Hematopoietic multipotent progenitor cell treated with erythropoietin and hydrocortisone succinate and interleukin-3 and kit ligand, for 8 days (in vitro differentiated cells): ENCODE measurements around the gene SLC16A2.

Source experiments
- DNase-seq: peaks from one replicate; pipeline ENCODE4 v3.0.0-alpha.2; 2015

SLC16A2 gene

GRCh38 chrX:74421036-74421739 lies at the start of gene SLC16A2:
TSS of gene SLC16A2 (plus strand) at chrX:74421493. CDS start at chrX:74421638, 145 bp downstream.
- no peak for DNase-seq

GRCh38 chrX:74372272-74372671 lies 49.0 kb upstream of the SLC16A2 start:
- DNase-seq = no peak

DNA sequence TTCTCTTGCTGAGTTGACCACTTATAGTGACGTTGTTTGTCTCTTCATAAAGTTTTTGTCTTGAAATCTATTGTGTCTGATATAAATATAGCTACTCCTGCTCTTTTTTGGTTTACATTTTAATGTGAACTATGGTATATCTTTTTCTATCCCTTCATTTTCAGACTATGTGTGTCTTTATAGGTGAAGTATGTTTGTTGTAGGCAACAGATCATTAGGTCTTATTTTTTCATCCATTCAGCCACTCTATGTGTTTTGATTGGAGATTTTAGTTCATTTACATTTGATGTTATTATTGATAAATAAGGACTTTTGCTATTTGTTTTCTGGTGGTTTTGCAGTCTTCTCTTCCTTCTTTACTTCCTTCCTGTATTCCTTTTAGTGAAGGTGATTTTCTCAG lies 44.0 kb upstream of the SLC16A2 start:
- no peak for DNase-seq

DNA sequence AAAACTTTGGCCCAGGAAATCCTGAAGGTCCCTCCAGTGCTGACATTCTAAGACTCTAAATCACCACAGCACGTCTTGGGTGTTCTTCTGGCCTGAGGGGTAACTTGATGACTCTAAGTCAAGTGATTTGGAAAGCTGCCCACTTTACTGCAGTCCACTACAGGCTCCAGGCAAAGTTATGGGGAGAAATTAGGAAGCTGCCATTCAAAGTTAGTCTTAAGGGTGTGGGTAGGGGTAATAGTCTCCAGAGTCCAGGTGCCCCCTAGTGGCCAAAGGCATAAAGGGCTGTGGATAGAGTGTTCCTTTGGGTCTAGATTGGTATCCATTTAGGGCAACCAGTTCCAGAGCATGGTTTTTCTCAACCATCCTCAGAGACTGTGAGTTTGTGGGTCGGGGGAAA lies 38.7 kb upstream of the SLC16A2 start:
- peak; percentile 76 for DNase-seq

DNA sequence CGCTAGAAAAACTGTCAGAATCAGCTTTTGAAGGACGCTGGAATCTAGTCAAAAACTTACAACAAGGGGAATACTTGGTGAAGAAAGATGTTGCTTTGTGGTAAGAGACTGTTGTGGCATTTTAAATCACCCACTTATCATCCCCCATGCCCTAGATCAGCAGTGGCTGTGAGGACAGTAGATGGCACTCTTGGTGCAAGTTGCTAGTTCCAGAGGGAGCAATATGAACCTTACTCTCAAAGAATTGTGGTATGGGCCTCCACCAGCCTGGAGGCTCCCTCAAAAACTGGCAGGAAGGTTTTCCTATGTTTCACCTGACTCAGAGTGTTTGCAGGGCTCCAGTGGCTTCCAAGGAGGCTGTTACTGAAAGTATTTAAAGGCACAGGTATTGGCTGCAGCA lies 37.7 kb upstream of the SLC16A2 start:
- peak; percentile 35 for DNase-seq

DNA sequence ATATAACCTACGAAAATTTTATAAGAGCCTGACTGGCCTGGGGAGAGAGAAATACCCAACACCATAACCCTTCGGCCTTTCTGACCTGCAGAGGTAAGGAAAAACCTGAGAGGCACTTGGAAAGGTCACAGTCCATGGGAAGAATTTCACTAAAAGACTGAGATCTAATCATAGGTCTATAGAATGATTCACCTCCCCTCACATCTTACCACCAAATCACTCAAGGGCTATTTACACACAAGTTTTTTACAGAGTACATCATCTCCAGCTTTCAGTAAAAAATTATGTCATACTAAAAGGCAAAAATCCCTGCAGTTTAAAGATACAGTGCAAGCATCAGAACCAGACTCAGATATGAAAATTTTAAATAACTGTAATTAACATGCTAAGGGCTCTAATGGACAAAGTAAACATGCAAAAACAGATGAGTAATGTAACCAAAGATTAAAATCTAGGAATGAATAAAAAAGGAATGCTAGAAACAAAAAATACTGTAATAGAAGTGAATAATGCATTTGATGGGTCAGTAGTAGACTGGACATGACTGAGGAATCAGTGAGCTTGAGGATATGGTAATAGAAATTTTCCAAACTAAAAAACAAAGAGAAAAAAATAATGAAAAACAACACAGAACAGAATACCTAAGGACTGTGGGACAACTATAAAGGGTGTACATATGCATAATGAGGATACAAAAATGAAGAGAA lies 32.1 kb upstream of the SLC16A2 start:
- DNase-seq = no peak

GRCh38 chrX:74395556-74395955 lies 25.7 kb upstream of the SLC16A2 start:
- DNase-seq = no peak

DNA sequence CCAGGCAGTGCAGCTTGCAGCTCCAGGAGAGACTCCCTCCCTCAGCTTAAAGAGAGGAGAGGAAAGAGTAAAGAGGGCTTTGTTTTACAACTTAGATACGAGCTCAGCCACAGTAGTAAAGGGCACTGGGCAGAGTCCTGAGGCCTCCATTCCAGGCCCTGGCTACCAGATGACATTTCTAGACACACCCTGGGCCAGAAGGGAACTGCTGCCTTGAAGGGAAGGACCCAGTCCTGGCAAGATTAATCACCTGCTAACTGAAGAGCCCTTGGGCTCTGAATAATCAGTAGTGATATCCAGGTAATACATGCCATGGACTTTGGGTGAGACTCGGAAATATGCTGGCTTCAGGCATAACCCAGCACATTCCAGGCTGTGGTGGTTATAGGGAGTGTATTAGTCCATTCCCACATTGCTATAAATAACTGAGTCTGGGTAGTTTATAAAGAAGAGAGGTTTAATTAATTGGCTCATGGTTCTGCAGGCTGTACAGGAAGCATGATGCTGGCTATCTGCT lies 15.3 kb upstream of the SLC16A2 start:
- no peak for DNase-seq

- no peak for DNase-seq
Observed at GRCh38 chrX:74408304-74408703, 13.0 kb upstream of the SLC16A2 start.

DNA sequence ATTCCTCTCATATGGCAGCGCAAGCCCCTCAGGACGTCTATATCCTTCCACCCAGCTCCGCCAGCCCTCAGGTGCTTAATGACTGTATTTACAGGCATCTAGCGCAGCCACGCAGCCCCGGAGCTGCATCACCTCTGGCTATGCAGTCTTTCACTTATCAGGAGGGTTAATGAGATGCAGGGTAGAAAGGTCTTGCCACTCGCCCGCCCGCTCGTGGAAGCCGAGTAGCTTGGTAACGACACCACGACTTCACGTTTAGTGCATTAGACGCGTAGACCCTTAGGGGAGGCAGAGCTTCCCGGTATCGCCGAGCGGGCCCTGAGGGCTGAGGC lies 1.5 kb upstream of the SLC16A2 start:
- no peak for DNase-seq

DNA sequence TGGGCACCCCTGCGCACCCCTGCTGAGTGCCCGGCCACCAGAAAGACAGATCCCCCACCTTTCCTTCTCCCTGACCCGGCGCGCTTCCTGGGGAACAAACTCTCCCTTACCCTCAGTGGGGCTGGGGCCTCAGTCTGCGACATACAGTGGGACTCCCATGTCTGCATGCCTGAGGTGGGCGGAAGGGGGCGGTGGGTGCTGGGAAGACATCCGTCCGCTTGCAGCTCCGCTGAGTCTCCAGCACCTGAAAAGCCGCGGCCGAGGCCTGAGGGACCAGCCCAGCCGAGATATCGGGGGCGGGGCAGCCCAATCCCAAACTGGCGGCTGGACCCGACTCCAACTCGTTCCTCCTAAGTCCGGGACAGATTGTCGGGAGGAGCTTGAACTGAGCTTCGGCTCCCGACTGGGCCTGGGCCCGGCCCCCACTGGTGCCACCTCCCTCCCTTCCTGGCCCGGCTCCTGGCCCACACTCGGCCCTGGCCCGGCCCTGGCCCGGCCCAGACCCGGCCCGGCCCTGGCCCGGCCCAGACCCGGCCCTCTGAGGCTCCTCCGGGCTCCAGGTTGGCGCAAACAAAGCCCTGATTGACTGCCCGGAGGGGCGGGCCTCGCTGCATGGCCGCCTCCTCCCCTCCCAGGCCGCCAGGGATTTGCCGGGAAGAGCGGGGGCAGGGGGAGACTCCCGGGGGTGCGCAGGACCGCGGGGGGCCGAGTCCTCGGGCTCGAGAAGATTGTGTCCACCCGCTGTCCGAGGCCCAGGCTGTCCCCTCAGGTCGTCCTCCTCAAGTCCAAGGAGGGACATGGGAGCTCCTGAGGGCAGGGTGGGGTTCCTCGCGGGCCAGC lies 877 bp upstream of the SLC16A2 start:
- no peak for DNase-seq

DNA sequence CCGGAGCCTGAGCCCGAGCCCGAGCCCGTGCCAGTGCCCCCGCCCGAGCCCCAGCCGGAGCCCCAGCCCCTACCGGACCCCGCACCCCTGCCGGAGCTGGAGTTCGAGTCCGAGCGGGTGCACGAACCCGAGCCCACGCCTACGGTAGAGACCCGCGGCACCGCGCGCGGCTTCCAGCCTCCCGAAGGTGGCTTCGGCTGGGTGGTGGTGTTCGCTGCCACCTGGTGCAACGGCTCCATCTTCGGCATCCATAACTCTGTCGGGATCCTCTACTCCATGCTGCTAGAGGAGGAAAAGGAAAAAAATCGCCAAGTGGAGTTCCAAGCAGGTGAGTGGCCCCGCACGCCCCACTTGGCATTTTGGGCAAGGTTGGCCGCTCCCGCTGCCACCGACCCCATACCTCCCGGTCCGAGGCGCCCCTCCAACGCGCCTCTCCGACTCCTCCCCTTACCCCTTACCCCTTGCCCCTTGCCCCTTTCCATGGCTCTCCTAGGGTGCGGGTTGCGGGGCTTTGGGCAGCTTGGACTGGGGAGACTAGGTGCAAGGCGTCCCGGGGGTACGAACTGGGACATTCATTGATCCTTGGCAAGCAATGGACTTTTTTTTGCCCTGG lies 553 bp downstream of the SLC16A2 start:
- DNase-seq = no peak

DNA sequence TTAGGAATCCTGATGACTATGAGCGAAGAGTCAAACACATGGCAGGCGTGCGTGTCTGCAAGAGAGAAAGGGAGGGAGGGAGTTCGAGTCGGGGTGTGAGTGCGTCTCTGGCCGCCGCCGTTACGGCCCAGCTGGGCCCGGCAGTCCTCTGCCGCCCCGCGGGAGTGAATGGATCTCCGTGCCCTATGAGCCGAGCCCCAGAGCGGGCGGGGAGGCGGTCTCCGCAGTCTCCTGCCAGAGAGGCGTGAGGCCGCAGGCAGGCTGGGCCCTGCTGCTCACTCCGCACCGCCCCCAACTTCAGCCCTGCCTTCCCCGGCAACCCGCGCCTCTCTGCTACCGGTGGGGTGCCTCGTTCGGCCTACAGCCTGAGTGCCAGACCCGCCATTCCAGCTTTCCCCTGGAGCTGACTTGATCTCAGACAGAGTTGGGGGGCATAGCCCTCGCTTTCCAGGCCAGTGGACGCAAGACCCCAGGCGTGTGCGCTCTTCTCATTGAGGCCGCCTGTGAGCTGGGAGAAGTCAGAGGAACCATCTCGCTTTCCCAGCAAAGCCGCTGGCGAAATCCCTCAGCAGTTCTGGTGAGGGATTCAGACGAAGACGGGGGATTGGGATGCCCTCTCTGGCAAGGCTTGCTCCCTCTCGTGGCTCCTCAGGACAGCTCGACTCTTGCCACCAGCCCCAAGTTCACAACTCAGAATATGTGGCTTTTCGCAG lies 1.4 kb downstream of the SLC16A2 start:
- DNase-seq = no peak

GRCh38 chrX:74423289-74423998 lies 2.2 kb downstream of the SLC16A2 start:
- DNase-seq = no peak

- DNase-seq = no peak
Observed at GRCh38 chrX:74426071-74426470, 4.8 kb downstream of the SLC16A2 start.

- no peak for DNase-seq
Observed at GRCh38 chrX:74426615-74427014, 5.3 kb downstream of the SLC16A2 start.

- DNase-seq = no peak
Observed at GRCh38 chrX:74431797-74432196, 10.5 kb downstream of the SLC16A2 start.

- DNase-seq = no peak
Observed at GRCh38 chrX:74434336-74434735, 13.0 kb downstream of the SLC16A2 start.

GRCh38 chrX:74437530-74437929 lies 16.2 kb downstream of the SLC16A2 start:
- DNase-seq = no peak

GRCh38 chrX:74438764-74439163 lies 17.5 kb downstream of the SLC16A2 start:
- DNase-seq = no peak

GRCh38 chrX:74445099-74445498 lies 23.8 kb downstream of the SLC16A2 start:
- no peak for DNase-seq

DNA sequence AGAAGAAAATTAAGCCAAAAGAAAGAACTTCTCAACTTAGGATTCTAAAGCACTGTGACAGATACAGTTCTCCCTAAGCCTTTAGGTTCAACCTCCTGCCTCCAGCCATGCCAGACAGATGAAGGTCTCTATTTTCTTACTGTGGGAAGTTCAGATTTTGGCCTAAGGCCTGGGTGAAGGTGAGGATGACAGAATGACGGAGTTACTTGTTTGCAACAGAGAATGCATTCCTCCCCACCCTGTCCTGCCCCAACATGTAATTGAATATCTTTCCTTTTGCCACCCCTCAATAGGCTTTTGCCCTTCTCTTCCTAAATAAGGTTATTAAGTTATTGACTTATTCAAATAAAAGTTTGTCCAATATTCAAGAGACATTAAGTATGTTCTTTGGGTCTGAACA lies 25.6 kb downstream of the SLC16A2 start:
- no peak for DNase-seq
